HG02642 (cell line): ENCODE results near the gene ZNF300.
"Not testable (repeated sequence)": the region's sequence is repeated elsewhere in the genome, so short reads cannot be mapped to it uniquely, and the experiment has no call there.

Experiments
- ATAC-seq: cut with Tn5 transposase; IDR thresholded peaks from one replicate; pipeline ENCODE4 v1.9.1; 2021; ENCODE audit warnings: mild to moderate bottlenecking; ENCODE audit not compliant: unreplicated experiment, poor library complexity

Gene ZNF300

DNA sequence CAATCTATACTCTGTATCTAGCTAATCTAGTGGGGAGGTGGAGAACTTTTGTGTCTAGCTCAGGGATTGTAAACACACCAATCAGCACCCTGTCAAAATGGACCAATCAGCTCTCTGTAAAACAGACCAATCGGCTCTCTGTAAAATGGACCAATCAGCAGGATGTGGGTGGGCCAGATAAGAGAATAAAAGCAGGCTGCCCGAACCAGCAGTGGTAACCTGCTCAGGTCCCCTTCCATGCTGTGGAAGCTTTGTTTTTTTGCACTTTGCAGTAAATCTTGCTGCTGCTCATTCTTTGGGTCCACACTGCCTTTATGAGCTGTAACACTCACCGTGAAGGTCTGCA lies 58.5 kb downstream of the ZNF300 start, which contains the start of gene IRGM:
Gene IRGM, plus strand, starts transcription at position 214 of the 346 bp plus-strand sequence. CDS start 1,603 bp downstream, outside the sequence.
- not testable (repeated sequence) for ATAC-seq

DNA sequence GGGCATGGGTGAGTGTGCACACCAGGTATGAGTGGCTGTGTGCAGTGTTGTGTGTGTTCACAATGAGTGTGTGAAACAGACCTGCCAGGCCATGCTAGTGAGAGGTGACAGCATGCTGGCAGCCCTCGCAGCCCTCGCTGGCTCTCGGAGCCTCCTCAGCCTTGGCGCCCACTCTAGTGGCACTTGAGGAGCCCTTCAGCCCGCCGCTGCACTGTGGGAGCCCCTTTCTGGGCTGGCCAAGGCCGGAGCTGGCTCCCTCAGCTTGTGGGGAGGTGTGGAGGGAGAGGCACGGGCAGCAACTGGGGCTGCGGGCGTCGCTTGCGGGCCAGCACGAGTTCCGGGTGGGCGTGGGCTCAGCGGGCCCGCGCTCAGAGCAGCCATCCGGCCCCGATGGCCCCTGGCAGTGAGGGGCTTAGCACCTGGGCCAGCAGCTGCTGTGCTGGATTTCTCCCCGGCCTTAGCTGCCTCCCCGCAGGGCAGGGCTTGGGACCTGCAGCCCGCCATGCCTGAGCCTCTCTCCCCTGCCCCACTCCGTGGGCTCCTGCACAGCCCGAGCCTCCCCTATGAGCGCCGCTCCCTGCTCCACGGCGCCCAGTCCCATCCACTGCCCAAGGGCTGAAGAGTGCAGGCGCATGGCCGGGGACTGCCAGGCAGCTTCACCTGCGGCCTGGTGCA lies 59.5 kb downstream of the ZNF300 start:
- not testable (repeated sequence) for ATAC-seq
